Type B pancreatic cell (in vitro differentiated cells): ENCODE results near the gene MRPL58. TPM values are rescaled to one million over a fixed set of nuclear protein-coding genes. Genes with fewer than 3 reads are reported as not detected.

Experiments used
- DNase-seq: peaks from one replicate; pipeline ENCODE4 v3.0.0; 2021; ENCODE audit warnings: mixed read lengths; ENCODE audit not compliant: unreplicated experiment; ENCODE audit errors: extremely low spot score
- H3K27ac Mint-ChIP-seq: 2 replicates; pipeline ENCODE4 v1.8.0; 2021; ENCODE audit warnings: mild to moderate bottlenecking, mixed read lengths
- H3K27me3 Mint-ChIP-seq: 2 replicates; pipeline ENCODE4 v1.8.0; 2021; ENCODE audit warnings: mixed read lengths
- H3K36me3 Mint-ChIP-seq: 2 replicates; pipeline ENCODE4 v1.8.0; 2021; ENCODE audit warnings: mixed read lengths
- H3K4me1 Mint-ChIP-seq: one replicate; pipeline ENCODE4 v1.8.0; 2021; ENCODE audit warnings: mixed read lengths; ENCODE audit not compliant: unreplicated experiment
- H3K4me3 Mint-ChIP-seq: 2 replicates; pipeline ENCODE4 v1.8.0; 2021; ENCODE audit warnings: mild to moderate bottlenecking, mixed read lengths
- H3K9me3 Mint-ChIP-seq: 2 replicates; pipeline ENCODE4 v1.8.0; 2021; ENCODE audit warnings: mixed read lengths
- total RNA-seq: library from RNA; stranded (reverse); gene quantifications from 2 replicates; pipeline ENCODE4 v1.2.1, GENCODE V29; 2021; ENCODE audit warnings: low replicate concordance
- TF ChIP-seq, protein P1 (sequence below): fragments of 200-600 bp; sonication (generic); conservative IDR thresholded peaks from 2 replicates; pipeline ENCODE4 v1.5.0; 2021; ENCODE audit warnings: antibody characterized with exemption, mild to moderate bottlenecking

The MRPL58 gene
- total RNA-seq, 1 donor from 2014 or later, result 27.9 TPM

DNA sequence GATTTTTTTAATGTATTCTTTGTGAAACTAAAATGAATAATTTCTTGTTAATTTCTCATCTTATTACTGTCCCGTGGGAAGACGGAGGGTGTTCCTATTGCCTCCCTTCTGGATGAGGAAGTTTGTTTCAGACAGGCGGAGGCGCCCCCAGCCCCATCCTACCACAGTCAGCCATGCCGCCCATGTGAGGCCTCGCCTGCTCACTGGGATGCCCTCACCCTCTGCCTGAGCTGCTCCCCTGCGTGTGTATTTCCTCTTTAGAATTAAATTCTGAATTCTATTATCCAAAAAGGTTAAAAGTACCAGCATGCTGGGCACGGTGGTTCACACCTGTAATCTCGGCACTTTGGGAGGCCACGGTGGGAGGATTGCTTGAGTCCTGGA lies 48.6 kb downstream of the MRPL58 start:
- no peak for DNase-seq
- Mint-ChIP-seq H3K9me3 (no peaks in the 10 kb centered on the region), H3K27me3 (no peaks in the 10 kb centered on the region), H3K27ac (no peak overlapping the region), H3K4me3 (no peak overlapping the region), H3K4me1 (no peaks in the 10 kb centered on the region), H3K36me3 (peaks cover 10% of the 10 kb centered on the region)
- TF ChIP-seq, protein P1, sequence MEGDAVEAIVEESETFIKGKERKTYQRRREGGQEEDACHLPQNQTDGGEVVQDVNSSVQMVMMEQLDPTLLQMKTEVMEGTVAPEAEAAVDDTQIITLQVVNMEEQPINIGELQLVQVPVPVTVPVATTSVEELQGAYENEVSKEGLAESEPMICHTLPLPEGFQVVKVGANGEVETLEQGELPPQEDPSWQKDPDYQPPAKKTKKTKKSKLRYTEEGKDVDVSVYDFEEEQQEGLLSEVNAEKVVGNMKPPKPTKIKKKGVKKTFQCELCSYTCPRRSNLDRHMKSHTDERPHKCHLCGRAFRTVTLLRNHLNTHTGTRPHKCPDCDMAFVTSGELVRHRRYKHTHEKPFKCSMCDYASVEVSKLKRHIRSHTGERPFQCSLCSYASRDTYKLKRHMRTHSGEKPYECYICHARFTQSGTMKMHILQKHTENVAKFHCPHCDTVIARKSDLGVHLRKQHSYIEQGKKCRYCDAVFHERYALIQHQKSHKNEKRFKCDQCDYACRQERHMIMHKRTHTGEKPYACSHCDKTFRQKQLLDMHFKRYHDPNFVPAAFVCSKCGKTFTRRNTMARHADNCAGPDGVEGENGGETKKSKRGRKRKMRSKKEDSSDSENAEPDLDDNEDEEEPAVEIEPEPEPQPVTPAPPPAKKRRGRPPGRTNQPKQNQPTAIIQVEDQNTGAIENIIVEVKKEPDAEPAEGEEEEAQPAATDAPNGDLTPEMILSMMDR, result no peak

DNA sequence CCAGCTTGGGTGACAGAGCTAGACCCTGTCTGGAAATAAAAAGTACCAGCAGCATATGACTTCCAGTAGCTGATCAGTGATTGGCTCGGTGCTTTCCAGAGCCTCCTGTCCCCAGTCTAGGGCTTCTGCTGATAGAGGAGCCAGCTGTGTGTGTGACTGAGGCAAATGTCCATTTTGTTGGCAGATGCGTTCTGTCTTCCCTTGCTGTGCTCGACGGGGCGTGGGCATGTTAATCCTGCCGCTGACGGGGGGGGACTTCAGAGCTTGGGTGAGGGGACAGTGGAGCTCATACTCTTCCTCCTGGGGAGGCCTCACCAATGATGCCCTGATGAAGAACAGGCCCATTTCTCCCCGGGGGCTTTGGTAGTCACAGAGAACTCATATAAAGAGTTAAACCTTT lies 49.1 kb downstream of the MRPL58 start:
- Mint-ChIP-seq H3K4me1 (no peaks in the 10 kb centered on the region), H3K4me3 (no peak overlapping the region), H3K27me3 (no peaks in the 10 kb centered on the region), H3K36me3 (peaks cover 7% of the 10 kb centered on the region), H3K9me3 (no peaks in the 10 kb centered on the region), H3K27ac (no peak overlapping the region)
- DNase-seq, result no peak
- TF ChIP-seq, protein P1, result no peak

DNA sequence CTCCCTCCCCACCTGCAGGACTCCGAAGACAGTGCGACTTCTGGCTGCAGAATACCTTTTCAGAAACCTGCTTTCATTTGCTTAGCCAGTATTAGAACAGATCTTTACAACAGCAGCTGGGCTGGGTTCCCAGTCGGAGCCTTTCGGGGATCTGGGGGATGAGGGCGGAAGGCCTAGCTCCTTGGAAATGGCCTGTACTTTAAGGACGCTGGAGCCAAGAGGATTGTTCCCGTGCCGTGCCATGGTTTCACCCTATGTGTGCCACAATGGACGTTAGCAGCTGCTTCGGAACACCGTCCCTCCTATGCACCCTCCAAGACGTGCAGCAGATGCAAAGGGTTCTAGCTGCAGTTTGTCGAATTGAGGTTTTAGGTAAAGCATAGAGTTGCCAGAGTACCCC lies 50.7 kb downstream of the MRPL58 start:
- no peaks in the 10 kb centered on the region for H3K27me3 Mint-ChIP-seq
- H3K4me3 Mint-ChIP-seq, result no peak overlapping the region
- no peaks in the 10 kb centered on the region for H3K9me3 Mint-ChIP-seq
- TF ChIP-seq, protein P1, result no peak
- no peaks in the 10 kb centered on the region for H3K4me1 Mint-ChIP-seq
- DNase-seq, result no peak
- H3K36me3 Mint-ChIP-seq, result peaks cover 7% of the 10 kb centered on the region
- no peak overlapping the region for H3K27ac Mint-ChIP-seq

DNA sequence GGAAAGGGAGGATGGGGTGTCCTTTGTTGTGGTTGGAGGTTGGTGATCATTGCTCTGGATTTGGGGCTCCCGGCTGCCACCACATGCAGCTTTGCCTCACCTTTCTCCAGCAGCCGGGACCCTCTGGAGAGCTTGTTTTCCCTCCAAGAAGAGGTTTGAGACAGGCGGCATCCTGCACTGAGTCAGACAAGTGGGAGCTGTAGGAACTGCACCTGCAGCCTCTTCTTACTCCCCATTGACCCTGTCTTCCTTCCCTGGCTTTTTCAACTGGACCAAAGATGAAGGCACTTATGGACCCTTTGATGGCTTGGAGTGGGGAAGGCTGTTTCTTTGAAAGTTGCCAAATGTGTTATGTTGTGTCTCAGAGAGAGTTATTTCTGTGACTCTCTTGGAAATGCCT lies 51.2 kb downstream of the MRPL58 start:
- H3K4me3 Mint-ChIP-seq, result no peak overlapping the region
- no peak overlapping the region for H3K27ac Mint-ChIP-seq
- no peaks in the 10 kb centered on the region for H3K27me3 Mint-ChIP-seq
- no peaks in the 10 kb centered on the region for H3K9me3 Mint-ChIP-seq
- no peaks in the 10 kb centered on the region for H3K4me1 Mint-ChIP-seq
- peaks cover 7% of the 10 kb centered on the region for H3K36me3 Mint-ChIP-seq
- TF ChIP-seq, protein P1, result no peak
- DNase-seq, result no peak

DNA sequence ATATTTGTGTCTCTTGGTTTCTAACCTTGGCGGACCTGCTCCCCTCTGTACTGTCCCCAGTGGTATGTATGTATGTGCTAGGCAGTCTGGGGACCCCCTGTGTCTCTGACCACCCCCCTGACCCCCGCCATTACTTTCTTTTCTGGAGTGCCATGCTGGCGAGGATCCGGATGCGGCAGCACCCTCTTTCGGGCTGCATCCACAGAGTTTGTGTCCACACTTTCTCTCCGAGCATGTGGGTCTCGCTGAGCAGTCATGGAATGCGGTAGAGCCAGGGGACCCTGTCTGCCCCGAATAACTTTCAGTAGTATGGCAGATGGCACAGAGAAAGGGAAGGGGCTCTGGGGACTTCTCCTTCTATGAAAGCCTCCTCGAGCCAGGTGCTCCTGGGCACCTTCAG lies 51.6 kb downstream of the MRPL58 start:
- TF ChIP-seq, protein P1, result no peak
- no peak overlapping the region for H3K4me3 Mint-ChIP-seq
- H3K4me1 Mint-ChIP-seq, result no peaks in the 10 kb centered on the region
- no peaks in the 10 kb centered on the region for H3K27me3 Mint-ChIP-seq
- no peak overlapping the region for H3K27ac Mint-ChIP-seq
- no peaks in the 10 kb centered on the region for H3K9me3 Mint-ChIP-seq
- H3K36me3 Mint-ChIP-seq, result peaks cover 7% of the 10 kb centered on the region
- no peak for DNase-seq

DNA sequence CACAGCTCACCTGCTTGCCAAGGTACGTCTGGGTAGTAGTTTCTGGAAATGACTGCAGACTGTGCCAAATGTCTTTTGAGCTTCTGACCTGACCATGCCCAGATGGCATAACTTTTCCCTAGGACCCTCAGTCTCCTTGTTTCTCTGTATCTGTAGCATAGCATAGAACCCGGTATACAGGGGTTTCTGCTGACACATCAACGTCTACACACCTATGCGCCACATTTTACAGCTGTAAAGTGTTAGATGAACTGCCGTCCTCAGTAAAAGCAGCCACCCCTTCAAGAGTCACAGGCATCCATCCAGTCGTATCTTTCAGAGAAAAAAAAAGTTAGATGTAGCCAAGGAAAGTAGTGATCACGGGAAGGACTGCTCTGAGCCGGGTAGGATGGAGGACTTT lies 52.0 kb downstream of the MRPL58 start:
- Mint-ChIP-seq H3K27me3 (no peaks in the 10 kb centered on the region), H3K36me3 (peaks cover 7% of the 10 kb centered on the region), H3K9me3 (no peaks in the 10 kb centered on the region), H3K27ac (no peak overlapping the region), H3K4me1 (no peaks in the 10 kb centered on the region), H3K4me3 (no peak overlapping the region)
- DNase-seq, result no peak
- TF ChIP-seq, protein P1, result no peak
